ENCODE data around the gene EXOC4. TPM values are rescaled to one million over a fixed set of nuclear protein-coding genes. Genes with fewer than 3 reads are reported as not detected.

The EXOC4 gene
- total RNA-seq, 4 donors from 2014 or later: 36.6 to 64.0 (median 57.4) TPM

GRCh38 chr7:133514551-133514950 lies 261.7 kb downstream of the EXOC4 start:
- no peaks in the 10 kb centered on the region for H3K9me3 ChIP-seq
- TF ChIP-seq POLR2A (IDR thresholded peaks at IDR 0.05; ENCODE audit: low read depth) (no peak), CTCF (IDR thresholded peaks at IDR 0.05) (no peak), EP300 (IDR thresholded peaks at IDR 0.05) (no peak), POLR2AphosphoS5 (IDR thresholded peaks at IDR 0.05) (no peak)
- H3K27me3 ChIP-seq: no peaks in the 10 kb centered on the region
- H3K4me3 ChIP-seq: no peak overlapping the region
- no peak overlapping the region for H3K27ac ChIP-seq (replicated peaks in 1 of 4)
- H3K4me1 ChIP-seq: no peaks in the 10 kb centered on the region
- H3K36me3 ChIP-seq: no peaks in the 10 kb centered on the region
- no peak for DNase-seq (ENCODE audit: extremely low spot score)
- intact Hi-C loops (cut with DNase I): no loop called here

DNA sequence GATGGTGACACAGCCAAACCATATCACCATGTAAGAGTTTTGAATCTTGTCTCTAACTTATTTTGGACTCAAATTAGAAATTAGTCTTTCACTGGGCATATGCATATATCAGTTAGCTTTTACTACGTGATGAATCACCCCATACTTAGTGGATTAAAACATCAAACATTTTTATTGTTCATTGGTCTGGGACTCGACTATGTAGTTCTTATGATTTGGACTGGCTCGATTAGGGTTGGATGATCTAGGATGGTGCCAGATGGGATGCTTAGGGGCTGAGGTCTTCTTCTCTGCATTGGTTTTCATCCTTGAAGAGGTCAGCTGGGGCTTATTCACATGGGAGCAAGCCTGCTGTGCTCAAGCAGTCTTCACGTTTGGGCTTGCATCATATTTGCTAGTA lies 264.9 kb downstream of the EXOC4 start:
- no peak for DNase-seq (ENCODE audit: extremely low spot score)
- intact Hi-C loops (cut with DNase I): no loop called here
- WGBS: 92% methylated on average over 4 of the region's 4 CpGs

DNA sequence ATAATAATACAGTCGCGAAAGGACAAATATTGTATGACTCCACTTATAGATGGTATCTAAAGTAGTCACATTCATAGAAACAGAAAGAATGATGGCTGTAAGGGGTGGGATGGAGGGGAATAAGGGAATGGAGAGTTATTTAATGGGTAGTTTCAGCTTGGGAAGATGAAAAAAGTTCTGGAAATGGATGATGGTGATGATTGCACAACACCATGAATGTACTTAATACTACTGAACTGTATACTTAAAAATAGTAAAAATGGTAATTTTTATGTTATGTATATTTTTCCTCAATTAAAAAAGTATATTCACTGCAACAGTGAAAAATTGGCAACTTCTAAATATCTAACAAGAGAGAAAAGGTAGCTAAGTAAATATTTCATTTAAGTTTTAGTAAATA lies 265.8 kb downstream of the EXOC4 start:
- Histone ChIP-seq H3K9me3 (no peaks in the 10 kb centered on the region), H3K27me3 (no peaks in the 10 kb centered on the region), H3K4me1 (no peaks in the 10 kb centered on the region), H3K36me3 (no peaks in the 10 kb centered on the region), H3K4me3 (no peak overlapping the region), H3K27ac (replicated peaks in 1 of 4) (no peak overlapping the region)
- TF ChIP-seq EP300 (IDR thresholded peaks at IDR 0.05) (no peak), CTCF (IDR thresholded peaks at IDR 0.05) (no peak), POLR2A (IDR thresholded peaks at IDR 0.05; ENCODE audit: low read depth) (no peak), POLR2AphosphoS5 (IDR thresholded peaks at IDR 0.05) (no peak)
- whole genome bisulfite sequencing: 99% methylated on average over 2 of the region's 2 CpGs
- intact Hi-C loops (cut with DNase I): no loop called here
- no peak for DNase-seq (ENCODE audit: extremely low spot score)

More for the DNA sequence above, 264.9 kb downstream of the EXOC4 start:
- Histone ChIP-seq H3K4me3 (no peak overlapping the region), H3K9me3 (no peaks in the 10 kb centered on the region), H3K27me3 (no peaks in the 10 kb centered on the region), H3K4me1 (no peaks in the 10 kb centered on the region), H3K36me3 (no peaks in the 10 kb centered on the region), H3K27ac (replicated peaks in 1 of 4) (no peak overlapping the region)
- TF ChIP-seq POLR2A (IDR thresholded peaks at IDR 0.05; ENCODE audit: low read depth) (no peak), EP300 (IDR thresholded peaks at IDR 0.05) (no peak), POLR2AphosphoS5 (IDR thresholded peaks at IDR 0.05) (no peak), CTCF (IDR thresholded peaks at IDR 0.05) (no peak)

- no peaks in the 10 kb centered on the region for H3K9me3 ChIP-seq
- no peak overlapping the region for H3K4me3 ChIP-seq
- H3K4me1 ChIP-seq: no peaks in the 10 kb centered on the region
- WGBS: 100% methylated on average over 1 of the region's 1 CpG
- no peak overlapping the region for H3K27ac ChIP-seq (replicated peaks in 1 of 4)
- no peaks in the 10 kb centered on the region for H3K36me3 ChIP-seq
- no peak for DNase-seq (ENCODE audit: extremely low spot score)
- no peaks in the 10 kb centered on the region for H3K27me3 ChIP-seq
- TF ChIP-seq POLR2A (IDR thresholded peaks at IDR 0.05; ENCODE audit: low read depth): no peak
- no peak for TF ChIP-seq CTCF (IDR thresholded peaks at IDR 0.05)
- no peak for TF ChIP-seq POLR2AphosphoS5 (IDR thresholded peaks at IDR 0.05)
- no peak for TF ChIP-seq EP300 (IDR thresholded peaks at IDR 0.05)
- intact Hi-C loops (cut with DNase I): no loop called here
These were observed 267.4 kb downstream of the EXOC4 start for GRCh38 chr7:133520248-133520647.

GRCh38 chr7:133522501-133522900 lies 269.6 kb downstream of the EXOC4 start:
- H3K27ac ChIP-seq (replicated peaks in 1 of 4): no peak overlapping the region
- no peak for TF ChIP-seq EP300 (IDR thresholded peaks at IDR 0.05)
- no peak for TF ChIP-seq CTCF (IDR thresholded peaks at IDR 0.05)
- TF ChIP-seq POLR2A (IDR thresholded peaks at IDR 0.05; ENCODE audit: low read depth): no peak
- TF ChIP-seq POLR2AphosphoS5 (IDR thresholded peaks at IDR 0.05): no peak
- no peaks in the 10 kb centered on the region for H3K27me3 ChIP-seq
- intact Hi-C loops (cut with DNase I): no loop called here
- H3K9me3 ChIP-seq: no peaks in the 10 kb centered on the region
- H3K4me3 ChIP-seq: no peak overlapping the region
- 96% methylated on average over 2 of the region's 2 CpGs for WGBS
- no peak for DNase-seq (ENCODE audit: extremely low spot score)
- no peaks in the 10 kb centered on the region for H3K4me1 ChIP-seq
- H3K36me3 ChIP-seq: no peaks in the 10 kb centered on the region
